Colonic mucosa (tissue), 4 donors: ENCODE results near the gene HSPA1A. TPM values are rescaled to one million over a fixed set of nuclear protein-coding genes. Genes with fewer than 3 reads are reported as not detected.
"Not testable (repeated sequence)": the region's sequence is repeated elsewhere in the genome, so short reads cannot be mapped to it uniquely, and the experiment has no call there.

ENCODE experiments used
- DNase-seq: peaks from one replicate; pipeline ENCODE4 v3.0.0-alpha.2; 2020
- H3K27ac ChIP-seq: fragments of 200-600 bp; one replicate; pipeline ENCODE4 v1.8.0; 2021
- H3K27me3 ChIP-seq: fragments of 200-600 bp; one replicate; pipeline ENCODE4 v1.8.0; 2021
- H3K36me3 ChIP-seq: fragments of 200-600 bp; one replicate; pipeline ENCODE4 v1.8.0; 2021
- H3K4me1 ChIP-seq: fragments of 200-600 bp; one replicate; pipeline ENCODE4 v1.8.0; 2021; ENCODE audit warnings: mild to moderate bottlenecking
- H3K4me3 ChIP-seq: fragments of 200-600 bp; one replicate; pipeline ENCODE4 v1.8.0; 2021
- H3K9ac ChIP-seq, 2 donors: one replicate each; pipeline ENCODE4 v1.7.0; 2013; ENCODE audit warnings: control low read depth in 2 of 2, low read depth in 2 of 2, low read length in 2 of 2
- H3K9me3 ChIP-seq: fragments of 200-600 bp; one replicate; pipeline ENCODE4 v1.8.0; 2021
- CTCF ChIP-seq: fragments of 200-600 bp; IDR thresholded peaks from one replicate; pipeline ENCODE4 v1.8.0; 2022; ENCODE audit warnings: antibody characterized with exemption, mild to moderate bottlenecking
- intact Hi-C: fragments of 100-400 bp; cut with DNase I; formaldehyde crosslinking; loops from one replicate; pipeline ENCODE4 v1.14.1; 2022
- total RNA-seq, 2 donors: library from RNA; stranded (reverse); fragmentation: NEBNext Ultra II Directional in 1 of 2; extraction: Animal tissue kit (Norgen Biotek cat#: 25700) in 1 of 2; gene quantifications; one replicate each; pipeline ENCODE4 v1.2.1, GENCODE V29; 2021
- donor health status: healthy.
- donor health status: DM: no; HTN: no; CAD: no.
- donor health status: DM: no; HTN: no; CAD: no.

The HSPA1A gene
- total RNA-seq, 2 donors from 2014 or later = 248 to 397 TPM

- H3K36me3 ChIP-seq = peaks cover 10% of the 10 kb centered on the region
- no peak for TF ChIP-seq CTCF
- H3K27me3 ChIP-seq = no peaks in the 10 kb centered on the region
- intact Hi-C loops = loop anchor here (5.0 kb wide), 2 partner anchors 48 to 62 kb away; no protein-coding TSS in a partner anchor
- peak; percentile 92 for DNase-seq
- peak overlapping the region; percentile 85 for H3K4me3 ChIP-seq
- no peaks in the 10 kb centered on the region for H3K9me3 ChIP-seq
- peaks cover 23% of the 10 kb centered on the region for H3K4me1 ChIP-seq
- peak overlapping the region; percentile 99 for H3K9ac ChIP-seq
- H3K27ac ChIP-seq = peak overlapping the region; percentile 91
Observed at GRCh38 chr6:31834367-31835250, 19.3 kb downstream of the HSPA1A start.

GRCh38 chr6:31836047-31836473 is 20.7 kb downstream of the HSPA1A start:
- no peaks in the 10 kb centered on the region for H3K9me3 ChIP-seq
- peaks cover 10% of the 10 kb centered on the region for H3K36me3 ChIP-seq
- peak; percentile 29 for DNase-seq
- peak overlapping the region; percentile 85 for H3K4me3 ChIP-seq
- intact Hi-C loops = loop anchor here (5.0 kb wide), 1 partner anchor 46 kb away; no protein-coding TSS in a partner anchor
- H3K27me3 ChIP-seq = no peaks in the 10 kb centered on the region
- peak overlapping the region; percentile 91 for H3K27ac ChIP-seq
- TF ChIP-seq CTCF = no peak
- peaks cover 20% of the 10 kb centered on the region for H3K4me1 ChIP-seq
- H3K9ac ChIP-seq = peak overlapping the region; percentile 55 to 99

GRCh38 chr6:31836474-31837368 is 21.4 kb downstream of the HSPA1A start:
- H3K9ac ChIP-seq = peak overlapping the region; percentile 55 to 99
- no peaks in the 10 kb centered on the region for H3K9me3 ChIP-seq
- H3K4me1 ChIP-seq = peaks cover 18% of the 10 kb centered on the region
- peak overlapping the region; percentile 85 for H3K4me3 ChIP-seq
- intact Hi-C loops = loop anchor here (5.0 kb wide), 1 partner anchor 46 kb away; no protein-coding TSS in a partner anchor
- H3K36me3 ChIP-seq = peaks cover 10% of the 10 kb centered on the region
- no peak for TF ChIP-seq CTCF
- no peaks in the 10 kb centered on the region for H3K27me3 ChIP-seq
- no peak for DNase-seq
- peak overlapping the region; percentile 91 for H3K27ac ChIP-seq

GRCh38 chr6:31837369-31838113 is 22.2 kb downstream of the HSPA1A start:
- H3K4me3 ChIP-seq = peak overlapping the region; percentile 85
- peaks cover 10% of the 10 kb centered on the region for H3K36me3 ChIP-seq
- peaks cover 18% of the 10 kb centered on the region for H3K4me1 ChIP-seq
- TF ChIP-seq CTCF = no peak
- no peaks in the 10 kb centered on the region for H3K9me3 ChIP-seq
- intact Hi-C loops = loop anchor here (5.0 kb wide), 1 partner anchor 45 kb away; no protein-coding TSS in a partner anchor
- peak overlapping the region; percentile 91 for H3K27ac ChIP-seq
- H3K27me3 ChIP-seq = no peaks in the 10 kb centered on the region
- peak overlapping the region in 1 of 2 donors; percentile 99 for H3K9ac ChIP-seq
- DNase-seq = peak; percentile 61

GRCh38 chr6:31838114-31838553 is 22.8 kb downstream of the HSPA1A start:
- not testable (repeated sequence) for DNase-seq, H3K9me3 ChIP-seq, H3K36me3 ChIP-seq, H3K9ac ChIP-seq, H3K27me3 ChIP-seq, H3K4me3 ChIP-seq, H3K27ac ChIP-seq
- intact Hi-C loops = loop anchor here (5.0 kb wide), 1 partner anchor 44 kb away; no protein-coding TSS in a partner anchor
- peaks cover 18% of the 10 kb centered on the region for H3K4me1 ChIP-seq
